Panc1 (cell line): ENCODE results near the gene RLN2.

Experiments used
- CTCF ChIP-seq: fragments of 450-650 bp; IDR thresholded peaks from 2 replicates; pipeline ENCODE4 v1.5.1; 2017; ENCODE audit warnings: mild to moderate bottlenecking
- SIN3A ChIP-seq: IDR thresholded peaks from 2 replicates; pipeline ENCODE4 v1.6.1; 2012; ENCODE audit warnings: low read depth, mild to moderate bottlenecking, low read length, moderate library complexity, borderline replicate concordance; ENCODE audit not compliant: insufficient read depth

GRCh38 chr9:5288591-5288990 lies 15.9 kb downstream of the RLN2 start:
- no peak for TF ChIP-seq CTCF
- no peak for TF ChIP-seq SIN3A
